A673 (cell line): ENCODE results near the gene ARFGAP2. TPM values are rescaled to one million over a fixed set of nuclear protein-coding genes. Genes with fewer than 3 reads are reported as not detected.
"Not testable (repeated sequence)": the region's sequence is repeated elsewhere in the genome, so short reads cannot be mapped to it uniquely, and the experiment has no call there.

ENCODE experiments used
- BruUV-seq: library from RNA; stranded (reverse); fragments of 400-500 nt; replicated peaks from 2 replicates; lab custom pipeline; 2021; lab: Mats Ljungman, UMichigan
- CTCF ChIA-PET: fragments of 300-600 bp; sonication (Branson Sonifier 250); formaldehyde crosslinking; loops from one replicate; lab custom pipeline; 2022; ENCODE audit warnings: antibody characterized with exemption; lab: Charles Lee
- POLR2A ChIA-PET: fragments of 300-600 bp; sonication (Branson Sonifier 250); formaldehyde crosslinking; loops from one replicate; lab custom pipeline; 2022; ENCODE audit warnings: antibody characterized with exemption; ENCODE audit not compliant: low non-redundant PET; lab: Charles Lee
- DNase-seq: peaks from one replicate; pipeline ENCODE4 v3.0.0-alpha.2; 2015; ENCODE audit warnings: low spot score
- H3K27ac ChIP-seq: fragments of 200-600 bp; sonication (generic); 2 replicates; pipeline ENCODE4 v1.5.1; 2016; ENCODE audit warnings: mixed run types, low read depth, mild to moderate bottlenecking, mixed read lengths, antibody characterized with exemption, low read length; ENCODE audit not compliant: poor library complexity, severe bottlenecking
- H3K27me3 ChIP-seq: fragments of 200-600 bp; sonication (generic); replicated peaks from 2 replicates; pipeline ENCODE4 v1.6.1; 2017; ENCODE audit warnings: mixed run types, low read depth, mild to moderate bottlenecking, mixed read lengths, antibody characterized with exemption, low read length; ENCODE audit not compliant: insufficient read depth, poor library complexity
- H3K36me3 ChIP-seq: fragments of 200-600 bp; sonication (generic); 2 replicates; pipeline ENCODE4 v1.6.1; 2016; ENCODE audit warnings: mixed run types, mild to moderate bottlenecking, mixed read lengths, antibody characterized with exemption, low read length; ENCODE audit not compliant: insufficient read depth, poor library complexity, severe bottlenecking
- H3K4me1 ChIP-seq: fragments of 200-600 bp; sonication (generic); 2 replicates; pipeline ENCODE4 v1.6.1; 2017; ENCODE audit warnings: mixed run types, mild to moderate bottlenecking, mixed read lengths, antibody characterized with exemption, low read length; ENCODE audit not compliant: insufficient read depth, poor library complexity, severe bottlenecking
- H3K4me3 ChIP-seq: fragments of 200-600 bp; sonication (generic); 2 replicates; pipeline ENCODE4 v1.5.1; 2016; ENCODE audit warnings: low read depth, mixed run types, mild to moderate bottlenecking, mixed read lengths, low read length; ENCODE audit not compliant: poor library complexity, severe bottlenecking
- H3K9me3 ChIP-seq: fragments of 200-600 bp; sonication (generic); 2 replicates; pipeline ENCODE4 v1.6.1; 2016; ENCODE audit warnings: mixed run types, low read depth, mild to moderate bottlenecking, mixed read lengths, antibody characterized with exemption, low read length; ENCODE audit not compliant: poor library complexity, severe bottlenecking
- EZH2 ChIP-seq: fragments of 200-600 bp; sonication (generic); IDR thresholded peaks from 2 replicates; pipeline ENCODE4 v1.6.1; 2017; ENCODE audit warnings: borderline replicate concordance, low read depth, mild to moderate bottlenecking, mixed read lengths, antibody characterized with exemption, low read length; ENCODE audit not compliant: poor library complexity, severe bottlenecking
- intact Hi-C: fragments of 100-400 bp; cut with micrococcal nuclease; formaldehyde crosslinking; loops from one replicate; pipeline ENCODE4 v1.10.0; 2022; ENCODE audit not compliant: unreplicated experiment
- microRNA-seq: library from miRNA; unstranded; fragments of <30 nt; microRNA quantifications from one replicate; pipeline ENCODE4 v1.2.0, GENCODE V29; 2021
- total RNA-seq: library from RNA; stranded (reverse); gene quantifications from 2 replicates; pipeline ENCODE4 v1.2.3, GENCODE V29; 2021
- TF ChIP-seq, protein P1 (sequence below): fragments of 300-800, 200-600 bp; sonication (generic); conservative IDR thresholded peaks from 2 replicates; pipeline ENCODE4 v1.5.1; 2017; ENCODE audit warnings: low read depth, mild to moderate bottlenecking, antibody characterized with exemption, low read length, moderate library complexity, mixed read lengths

The ARFGAP2 gene
- total RNA-seq, 1 experiment from 2014 or later = 179 TPM

DNA sequence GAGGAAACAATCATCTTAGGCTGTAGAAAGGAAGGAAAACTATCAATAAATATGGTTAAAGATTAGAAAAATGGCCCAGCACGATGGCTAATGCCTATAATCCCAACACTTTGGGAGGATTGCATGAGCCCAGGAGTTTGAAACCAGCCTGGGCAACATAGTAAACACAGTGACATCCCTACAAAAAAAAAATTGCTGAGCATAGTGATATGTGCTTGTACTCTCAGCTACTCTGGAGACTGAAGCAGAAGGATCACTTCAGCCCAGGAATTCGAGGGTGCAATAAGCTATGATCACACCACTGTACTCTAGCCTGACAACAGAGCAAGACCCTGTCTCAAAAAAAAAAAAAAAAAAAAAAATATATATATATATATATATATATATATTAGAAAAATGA lies 54.9 kb downstream of the ARFGAP2 start:
- Histone ChIP-seq H3K4me1 (no peaks in the 10 kb centered on the region), H3K36me3 (no peaks in the 10 kb centered on the region), H3K27ac (no peak overlapping the region), H3K27me3 (no peaks in the 10 kb centered on the region), H3K9me3 (no peaks in the 10 kb centered on the region), H3K4me3 (no peak overlapping the region)
- DNase-seq = no peak
- CTCF ChIA-PET = no interaction called here
- intact Hi-C loops = no loop called here
- POLR2A ChIA-PET = no interaction called here
- BruUV-seq = no TSS peak
- TF ChIP-seq, protein P1, sequence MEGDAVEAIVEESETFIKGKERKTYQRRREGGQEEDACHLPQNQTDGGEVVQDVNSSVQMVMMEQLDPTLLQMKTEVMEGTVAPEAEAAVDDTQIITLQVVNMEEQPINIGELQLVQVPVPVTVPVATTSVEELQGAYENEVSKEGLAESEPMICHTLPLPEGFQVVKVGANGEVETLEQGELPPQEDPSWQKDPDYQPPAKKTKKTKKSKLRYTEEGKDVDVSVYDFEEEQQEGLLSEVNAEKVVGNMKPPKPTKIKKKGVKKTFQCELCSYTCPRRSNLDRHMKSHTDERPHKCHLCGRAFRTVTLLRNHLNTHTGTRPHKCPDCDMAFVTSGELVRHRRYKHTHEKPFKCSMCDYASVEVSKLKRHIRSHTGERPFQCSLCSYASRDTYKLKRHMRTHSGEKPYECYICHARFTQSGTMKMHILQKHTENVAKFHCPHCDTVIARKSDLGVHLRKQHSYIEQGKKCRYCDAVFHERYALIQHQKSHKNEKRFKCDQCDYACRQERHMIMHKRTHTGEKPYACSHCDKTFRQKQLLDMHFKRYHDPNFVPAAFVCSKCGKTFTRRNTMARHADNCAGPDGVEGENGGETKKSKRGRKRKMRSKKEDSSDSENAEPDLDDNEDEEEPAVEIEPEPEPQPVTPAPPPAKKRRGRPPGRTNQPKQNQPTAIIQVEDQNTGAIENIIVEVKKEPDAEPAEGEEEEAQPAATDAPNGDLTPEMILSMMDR = no peak
- no peak for TF ChIP-seq EZH2

DNA sequence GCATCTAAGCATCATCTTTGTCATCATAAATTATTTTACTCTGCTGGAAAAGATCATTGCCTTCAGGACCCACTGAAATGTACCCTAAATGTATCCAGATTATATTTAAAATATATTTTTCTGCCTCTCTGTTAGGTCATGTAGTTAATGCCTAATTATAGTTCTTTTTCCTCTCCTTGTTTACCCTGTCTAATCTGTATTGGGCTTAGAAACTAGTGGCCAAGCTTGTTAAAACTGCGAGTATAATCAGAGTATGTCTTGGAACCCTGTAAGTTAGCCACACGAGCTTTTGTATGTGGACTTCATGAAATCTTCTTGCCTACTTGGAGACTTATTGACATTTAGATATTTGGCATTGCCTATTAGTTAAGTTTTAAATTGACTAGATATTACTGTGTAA lies 55.6 kb downstream of the ARFGAP2 start:
- Histone ChIP-seq H3K27me3 (no peaks in the 10 kb centered on the region), H3K27ac (no peak overlapping the region), H3K36me3 (no peaks in the 10 kb centered on the region), H3K4me3 (no peak overlapping the region), H3K9me3 (no peaks in the 10 kb centered on the region), H3K4me1 (no peaks in the 10 kb centered on the region)
- intact Hi-C loops = no loop called here
- ChIA-PET CTCF (no interaction called here), POLR2A (no interaction called here)
- BruUV-seq = no TSS peak
- no peak for DNase-seq
- TF ChIP-seq EZH2 = no peak
- TF ChIP-seq, protein P1 = no peak

DNA sequence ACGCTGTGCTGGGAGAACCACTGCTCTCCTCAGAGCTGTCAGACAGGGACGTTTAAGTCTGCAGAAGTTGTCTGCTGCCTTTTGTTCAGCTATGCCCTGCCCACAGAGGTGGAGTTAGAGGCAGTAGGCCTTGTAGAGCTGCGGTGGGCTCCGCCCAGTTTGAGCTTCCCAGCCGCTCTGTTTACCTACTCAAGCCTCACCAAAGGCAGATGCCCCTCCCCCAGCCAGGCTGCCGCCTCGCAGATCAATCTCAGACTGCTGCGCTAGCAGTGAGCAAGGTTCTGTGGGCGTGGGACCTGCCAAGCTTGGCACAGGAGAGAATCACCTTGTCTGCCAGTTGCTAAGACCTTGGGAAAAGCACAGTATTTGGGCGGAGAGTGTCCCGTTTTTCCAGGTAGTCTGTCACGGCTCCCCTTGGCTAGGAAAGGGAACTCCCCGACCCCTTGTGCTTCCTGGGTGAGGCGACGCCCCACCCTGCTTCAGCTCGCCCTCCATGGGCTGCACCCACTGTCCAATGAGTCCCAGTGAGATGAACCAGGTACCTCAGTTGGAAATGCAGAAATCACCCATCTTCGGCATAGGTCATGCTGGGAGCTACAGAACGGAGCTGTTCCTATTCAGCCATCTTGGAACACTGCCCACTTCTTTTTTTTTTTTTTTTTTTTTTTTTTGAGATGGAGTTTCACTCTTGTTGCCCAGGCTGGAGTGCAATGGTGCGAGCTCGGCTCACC lies 57.6 kb downstream of the ARFGAP2 start:
- H3K4me1 ChIP-seq, H3K36me3 ChIP-seq, intact Hi-C loops, H3K9me3 ChIP-seq, H3K27ac ChIP-seq, CTCF ChIA-PET, H3K27me3 ChIP-seq, BruUV-seq, H3K4me3 ChIP-seq: not testable (repeated sequence)
- DNase-seq = peak; percentile 60
- POLR2A ChIA-PET = interaction anchor here (0.5 kb wide), 1 partner anchor 253 kb away, joined by 4 read pairs; no protein-coding TSS in a partner anchor

Small RNA genes lying within 50 kb of the gene (microRNA-seq; reads per million reads assigned to microRNA genes)
- not detected for gene MIR6745

Other genes starting within 250 kb of the ARFGAP2 start
- 79.3 and 89.7 TPM in 2 replicates for gene CSTPP1, start 240.1 kb downstream of the ARFGAP2 start, total RNA-seq
- gene PACSIN3, start 9.6 kb upstream of the ARFGAP2 start, total RNA-seq = 32.0 and 50.9 TPM in 2 replicates
- gene DDB2, start 38.1 kb upstream of the ARFGAP2 start, total RNA-seq = 71.4 and 96.9 TPM in 2 replicates
- 63.3 and 68.1 TPM in 2 replicates for gene ACP2, start 71.9 kb upstream of the ARFGAP2 start, total RNA-seq
- 14.5 and 19.5 TPM in 2 replicates for gene NR1H3, start 81.1 kb upstream of the ARFGAP2 start, total RNA-seq
- gene MADD, start 93.3 kb upstream of the ARFGAP2 start, total RNA-seq = 132 and 133 TPM in 2 replicates
- gene MYBPC3, start 175.8 kb upstream of the ARFGAP2 start, total RNA-seq = not detected in 2 replicates
- gene SPI1, start 201.7 kb upstream of the ARFGAP2 start, total RNA-seq = not detected in 2 replicates
- gene SLC39A13, start 231.7 kb upstream of the ARFGAP2 start, total RNA-seq = 53.3 and 64.2 TPM in 2 replicates
- gene PSMC3, start 249.6 kb upstream of the ARFGAP2 start, total RNA-seq = 665 and 701 TPM in 2 replicates